Cardiac fibroblast (primary cell): ENCODE results near the gene PPP4R3A.

Experiments
- DNase-seq, 2 donors: peaks; one replicate each; pipeline versions ENCODE4 v3.0.0 to v3.0.0-alpha.2; 2010; ENCODE audit warnings: low read depth in 2 of 2
- H3K4me3 ChIP-seq, 2 donors: replicated peaks in 1 of 2; 1 replicate in 1 of 2; 2 replicates in 1 of 2; pipeline ENCODE4 v1.5.1; 2011; ENCODE audit warnings: low read depth in 2 of 2, low read length in 2 of 2, mild to moderate bottlenecking in 2 of 2, moderate library complexity in 1 of 2
- TF ChIP-seq, protein P1 (sequence below): IDR thresholded peaks from one replicate; pipeline ENCODE4 v1.5.1; 2011; ENCODE audit warnings: low read depth, mild to moderate bottlenecking, low read length, inconsistent platforms

The PPP4R3A gene

DNA sequence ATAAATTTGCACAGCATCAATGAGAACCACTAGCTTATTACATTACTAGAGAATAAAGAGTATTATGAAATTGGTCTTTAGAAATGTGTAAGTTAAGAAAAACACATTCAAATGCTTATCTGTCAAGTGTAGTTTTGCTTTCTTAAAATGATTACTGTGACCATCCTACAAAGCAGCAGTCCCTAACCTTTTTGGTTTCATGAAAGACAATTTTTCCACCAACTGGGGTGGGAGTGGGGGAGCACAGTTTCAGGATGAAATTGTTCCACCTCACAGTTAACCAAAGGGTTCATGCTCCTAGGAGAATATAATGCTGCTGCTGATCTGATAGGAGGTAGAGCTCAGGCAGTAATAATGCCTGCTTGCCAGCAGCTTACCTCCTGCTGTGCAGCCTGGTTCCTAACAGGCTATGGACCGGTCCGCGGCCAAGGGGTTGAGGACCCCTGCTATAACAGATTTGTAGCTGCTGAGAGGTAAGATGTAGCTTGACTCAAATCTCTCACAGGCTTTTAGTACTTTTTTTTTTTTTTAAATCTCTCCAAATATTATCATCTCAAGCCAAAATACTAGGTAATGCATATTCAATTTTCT is 45.4 kb downstream of the PPP4R3A start:
- H3K4me3 ChIP-seq = no peak overlapping the region
- TF ChIP-seq, protein P1, sequence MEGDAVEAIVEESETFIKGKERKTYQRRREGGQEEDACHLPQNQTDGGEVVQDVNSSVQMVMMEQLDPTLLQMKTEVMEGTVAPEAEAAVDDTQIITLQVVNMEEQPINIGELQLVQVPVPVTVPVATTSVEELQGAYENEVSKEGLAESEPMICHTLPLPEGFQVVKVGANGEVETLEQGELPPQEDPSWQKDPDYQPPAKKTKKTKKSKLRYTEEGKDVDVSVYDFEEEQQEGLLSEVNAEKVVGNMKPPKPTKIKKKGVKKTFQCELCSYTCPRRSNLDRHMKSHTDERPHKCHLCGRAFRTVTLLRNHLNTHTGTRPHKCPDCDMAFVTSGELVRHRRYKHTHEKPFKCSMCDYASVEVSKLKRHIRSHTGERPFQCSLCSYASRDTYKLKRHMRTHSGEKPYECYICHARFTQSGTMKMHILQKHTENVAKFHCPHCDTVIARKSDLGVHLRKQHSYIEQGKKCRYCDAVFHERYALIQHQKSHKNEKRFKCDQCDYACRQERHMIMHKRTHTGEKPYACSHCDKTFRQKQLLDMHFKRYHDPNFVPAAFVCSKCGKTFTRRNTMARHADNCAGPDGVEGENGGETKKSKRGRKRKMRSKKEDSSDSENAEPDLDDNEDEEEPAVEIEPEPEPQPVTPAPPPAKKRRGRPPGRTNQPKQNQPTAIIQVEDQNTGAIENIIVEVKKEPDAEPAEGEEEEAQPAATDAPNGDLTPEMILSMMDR = no peak
- DNase-seq = no peak

DNA sequence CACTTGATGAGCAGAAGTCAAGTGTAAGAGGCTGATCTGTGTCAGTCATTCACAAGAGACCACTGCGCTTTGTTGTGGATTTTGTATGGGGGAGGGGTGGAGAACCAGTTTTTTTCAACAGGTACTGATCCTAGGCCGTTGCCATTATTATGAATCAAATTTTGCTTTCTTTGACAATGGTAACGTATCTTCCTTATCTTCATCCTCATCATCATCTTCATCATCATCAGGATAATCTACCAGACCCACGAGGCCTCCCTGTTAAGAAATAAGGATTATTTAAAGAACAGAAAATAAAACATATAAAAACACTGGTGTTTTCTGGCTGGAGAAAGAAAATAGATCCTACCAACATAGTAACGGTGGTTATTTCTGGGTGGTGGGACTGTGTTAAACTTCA is 51.5 kb downstream of the PPP4R3A start:
- TF ChIP-seq, protein P1 = no peak
- H3K4me3 ChIP-seq = no peak overlapping the region
- no peak for DNase-seq

DNA sequence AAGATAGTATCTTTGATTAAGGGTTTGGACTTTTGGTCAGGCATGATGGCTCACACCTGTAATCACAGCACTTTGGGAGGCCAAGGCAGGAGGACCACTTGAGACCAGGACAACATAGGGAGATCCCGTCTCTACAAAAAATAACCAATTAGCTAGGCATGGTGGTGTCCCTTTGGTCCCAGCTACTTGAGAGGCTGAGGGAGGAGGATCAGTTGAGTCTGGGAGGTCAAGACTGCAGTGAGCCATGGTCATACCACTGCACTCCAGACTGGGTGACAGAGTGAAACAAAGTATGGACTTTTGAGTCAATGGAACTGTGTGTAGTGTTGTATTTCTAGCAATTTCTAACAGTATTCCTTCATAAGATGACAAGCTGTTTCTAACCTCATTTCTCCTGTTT is 53.8 kb downstream of the PPP4R3A start:
- TF ChIP-seq, protein P1 = no peak
- no peak overlapping the region for H3K4me3 ChIP-seq
- no peak for DNase-seq

DNA sequence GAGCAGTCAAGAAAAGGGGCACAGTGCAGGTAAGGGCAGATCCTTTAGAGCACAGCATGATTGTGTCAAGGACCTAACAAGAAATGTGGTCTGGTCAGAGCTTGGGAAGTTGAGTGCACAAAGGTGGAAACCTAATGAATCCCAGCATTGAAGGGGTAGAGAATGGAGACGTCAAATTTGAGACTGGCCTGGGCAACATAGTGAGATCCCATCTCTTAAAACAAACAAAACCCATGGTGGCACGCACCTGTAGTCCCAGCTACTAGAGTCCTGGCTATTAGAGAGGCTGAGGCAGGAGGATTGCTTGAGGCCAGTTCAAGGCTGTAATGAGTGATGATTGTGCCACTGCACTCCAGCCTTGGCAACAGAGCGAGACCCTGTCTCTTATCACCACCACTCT is 55.5 kb downstream of the PPP4R3A start:
- TF ChIP-seq, protein P1 = no peak
- DNase-seq = no peak
- no peak overlapping the region for H3K4me3 ChIP-seq

DNA sequence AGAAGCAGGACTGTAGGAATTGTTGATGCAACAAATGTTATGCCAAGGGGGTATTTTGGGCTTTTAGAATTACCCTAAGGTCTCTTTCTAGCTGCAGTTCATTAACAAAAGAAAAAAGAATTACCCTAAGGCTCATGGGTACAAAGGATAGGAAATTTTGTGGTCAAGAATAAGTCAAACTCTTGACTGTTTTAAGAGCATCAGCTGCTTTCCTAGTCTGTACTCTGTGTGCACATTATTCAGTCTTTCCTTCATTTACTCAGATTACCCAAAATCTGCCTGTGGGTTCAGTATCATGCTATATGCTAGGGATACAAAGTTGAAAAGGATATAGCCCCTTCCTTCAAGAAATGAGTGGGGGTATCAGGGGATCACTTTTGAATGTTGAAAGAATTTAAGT is 56.0 kb downstream of the PPP4R3A start:
- DNase-seq = no peak
- TF ChIP-seq, protein P1 = no peak
- no peak overlapping the region for H3K4me3 ChIP-seq

DNA sequence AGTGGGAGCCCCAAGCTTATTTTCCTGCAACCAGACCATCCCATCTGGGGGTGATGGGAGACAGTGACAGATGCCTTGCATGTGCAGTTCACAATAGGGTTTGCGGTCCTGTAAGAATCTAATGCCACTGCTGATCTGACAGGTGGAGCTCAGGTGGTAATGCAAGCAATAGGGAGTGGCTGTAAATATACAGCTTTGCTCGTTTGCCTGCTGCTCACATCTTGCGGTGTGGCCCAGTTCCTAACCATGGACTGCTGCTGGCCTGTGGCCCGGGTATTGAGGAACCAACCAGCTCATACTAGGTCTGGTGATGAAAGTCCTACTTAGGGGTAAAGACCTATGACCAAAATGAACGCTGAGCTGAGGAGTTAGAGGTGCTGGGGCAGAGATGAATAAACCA is 56.4 kb downstream of the PPP4R3A start:
- TF ChIP-seq, protein P1 = no peak
- no peak overlapping the region for H3K4me3 ChIP-seq
- DNase-seq = no peak
